ENCODE results near the gene CHRFAM7A.
"Not testable (repeated sequence)": the region's sequence is repeated elsewhere in the genome, so short reads cannot be mapped to it uniquely, and the experiment has no call there.

Gene CHRFAM7A

DNA sequence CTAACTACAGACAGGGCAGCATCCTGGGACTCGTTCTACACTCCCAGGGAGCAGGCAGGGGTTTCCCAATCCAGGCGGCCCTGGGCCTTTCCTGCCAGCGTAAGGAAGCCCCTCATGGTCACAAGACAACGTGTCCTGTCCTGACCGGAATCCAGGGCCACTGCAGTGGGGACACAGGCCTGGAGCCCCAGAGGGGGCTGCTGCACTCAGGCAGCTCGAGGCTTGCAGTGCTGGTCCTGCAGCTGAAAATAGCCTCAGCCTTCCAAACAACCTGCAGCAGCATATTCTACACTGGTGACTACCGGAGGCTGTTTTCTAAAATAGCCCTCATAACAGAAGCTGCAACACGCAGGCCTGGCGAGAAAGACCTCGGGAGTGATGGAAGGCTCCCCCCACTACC is 18.5 kb downstream of the CHRFAM7A start:
- not testable (repeated sequence) for H3K14ac ChIP-seq (ENCODE audit: low read length); H2BK5ac ChIP-seq (ENCODE audit: low read depth, low read length, poor library complexity); H3K27ac ChIP-seq (ENCODE audit: low read depth, low read length); H3K27me3 ChIP-seq (ENCODE audit: insufficient read depth, low read length); H3K9me3 ChIP-seq (ENCODE audit: insufficient read depth, low read depth, low read length); H4K12ac ChIP-seq (ENCODE audit: low read depth, low read length); H3K9ac ChIP-seq (ENCODE audit: low read length); H3K4ac ChIP-seq (ENCODE audit: low read depth, low read length); H3K36me3 ChIP-seq (ENCODE audit: control insufficient read depth in 1 of 2, insufficient read depth in 2 of 2, low read length in 2 of 2); H2AFZ ChIP-seq (ENCODE audit: insufficient read depth, low read length, poor library complexity); H2AK5ac ChIP-seq (ENCODE audit: low read length); H3K4me1 ChIP-seq (ENCODE audit: control insufficient read depth in 1 of 2, insufficient read depth in 2 of 2, low read length in 2 of 2); H3K4me3 ChIP-seq (ENCODE audit: low read depth, low read length); H4K8ac ChIP-seq (ENCODE audit: low read depth, low read length); H3K18ac ChIP-seq (ENCODE audit: low read length); DNase-seq; H3K23ac ChIP-seq (ENCODE audit: low read length); H2BK120ac ChIP-seq (ENCODE audit: insufficient read depth, low read length, poor library complexity); H2BK12ac ChIP-seq (ENCODE audit: low read length); H3K79me1 ChIP-seq (ENCODE audit: low read length); H3K79me2 ChIP-seq (ENCODE audit: control insufficient read depth, insufficient read depth, low read length, poor library complexity); H4K91ac ChIP-seq (ENCODE audit: low read depth, low read length); H3K4me2 ChIP-seq (ENCODE audit: low read length)
- WGBS (ENCODE audit: extremely low coverage, insufficient coverage, insufficient read length), result no CpG with 5 or more reads among the region's 10 CpGs

GRCh38 chr15:30368271-30368670 is 25.1 kb downstream of the CHRFAM7A start:
- H4K12ac ChIP-seq (ENCODE audit: low read depth, low read length); H3K27me3 ChIP-seq (ENCODE audit: insufficient read depth, low read length); H3K4me3 ChIP-seq (ENCODE audit: low read depth, low read length); H3K9me3 ChIP-seq (ENCODE audit: insufficient read depth, low read depth, low read length); H3K27ac ChIP-seq (ENCODE audit: low read depth, low read length); DNase-seq; H2BK5ac ChIP-seq (ENCODE audit: low read depth, low read length, poor library complexity); H3K9ac ChIP-seq (ENCODE audit: low read length); H3K18ac ChIP-seq (ENCODE audit: low read length); H3K4me1 ChIP-seq (ENCODE audit: control insufficient read depth in 1 of 2, insufficient read depth in 2 of 2, low read length in 2 of 2); H3K36me3 ChIP-seq (ENCODE audit: control insufficient read depth in 1 of 2, insufficient read depth in 2 of 2, low read length in 2 of 2); H3K23ac ChIP-seq (ENCODE audit: low read length); H3K14ac ChIP-seq (ENCODE audit: low read length); H4K8ac ChIP-seq (ENCODE audit: low read depth, low read length); H2AFZ ChIP-seq (ENCODE audit: insufficient read depth, low read length, poor library complexity); H2BK12ac ChIP-seq (ENCODE audit: low read length); H4K91ac ChIP-seq (ENCODE audit: low read depth, low read length); H2AK5ac ChIP-seq (ENCODE audit: low read length); H3K4ac ChIP-seq (ENCODE audit: low read depth, low read length); H3K79me1 ChIP-seq (ENCODE audit: low read length); H2BK120ac ChIP-seq (ENCODE audit: insufficient read depth, low read length, poor library complexity); H3K4me2 ChIP-seq (ENCODE audit: low read length); H3K79me2 ChIP-seq (ENCODE audit: control insufficient read depth, insufficient read depth, low read length, poor library complexity): not testable (repeated sequence)
- no CpG with 5 or more reads among the region's 3 CpGs for WGBS (ENCODE audit: extremely low coverage, insufficient coverage, insufficient read length)

GRCh38 chr15:30367246-30367645 is 26.1 kb downstream of the CHRFAM7A start:
- not testable (repeated sequence) for H3K27ac ChIP-seq (ENCODE audit: low read depth, low read length); H4K12ac ChIP-seq (ENCODE audit: low read depth, low read length); H3K9ac ChIP-seq (ENCODE audit: low read length); H3K4me3 ChIP-seq (ENCODE audit: low read depth, low read length); H3K79me2 ChIP-seq (ENCODE audit: control insufficient read depth, insufficient read depth, low read length, poor library complexity); H2AK5ac ChIP-seq (ENCODE audit: low read length); H4K91ac ChIP-seq (ENCODE audit: low read depth, low read length); H3K4ac ChIP-seq (ENCODE audit: low read depth, low read length); H3K9me3 ChIP-seq (ENCODE audit: insufficient read depth, low read depth, low read length); H2BK12ac ChIP-seq (ENCODE audit: low read length); H3K79me1 ChIP-seq (ENCODE audit: low read length); H3K18ac ChIP-seq (ENCODE audit: low read length); H3K4me1 ChIP-seq (ENCODE audit: control insufficient read depth in 1 of 2, insufficient read depth in 2 of 2, low read length in 2 of 2); H2BK120ac ChIP-seq (ENCODE audit: insufficient read depth, low read length, poor library complexity); H3K36me3 ChIP-seq (ENCODE audit: control insufficient read depth in 1 of 2, insufficient read depth in 2 of 2, low read length in 2 of 2); H3K23ac ChIP-seq (ENCODE audit: low read length); H4K8ac ChIP-seq (ENCODE audit: low read depth, low read length); H3K4me2 ChIP-seq (ENCODE audit: low read length); H3K14ac ChIP-seq (ENCODE audit: low read length); H2BK5ac ChIP-seq (ENCODE audit: low read depth, low read length, poor library complexity); H2AFZ ChIP-seq (ENCODE audit: insufficient read depth, low read length, poor library complexity); H3K27me3 ChIP-seq (ENCODE audit: insufficient read depth, low read length)
- DNase-seq, result peak in 1 of 2 donors; percentile 0
- no CpG with 5 or more reads among the region's 17 CpGs for WGBS (ENCODE audit: extremely low coverage, insufficient coverage, insufficient read length)

DNA sequence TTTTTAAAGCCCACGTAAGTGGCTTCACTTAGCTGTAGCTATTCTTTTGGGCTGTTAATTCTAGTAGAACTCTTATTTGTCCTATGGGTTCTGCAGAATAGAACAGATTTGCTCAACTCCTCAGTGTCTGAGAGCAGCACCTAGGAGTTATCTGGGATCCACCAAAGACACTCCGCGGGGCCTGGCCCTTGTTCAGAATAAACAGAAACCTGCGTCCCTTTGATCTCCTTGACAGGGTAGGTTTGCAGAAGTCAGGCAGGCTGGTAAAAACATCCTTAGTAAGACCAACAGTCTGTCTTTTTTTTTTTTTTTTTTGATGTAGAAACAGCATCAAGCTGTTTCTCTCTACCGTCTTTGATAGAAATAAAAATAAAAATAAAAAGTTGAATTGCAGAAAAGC is 31.9 kb downstream of the CHRFAM7A start:
- not testable (repeated sequence) for H3K79me2 ChIP-seq (ENCODE audit: control insufficient read depth, insufficient read depth, low read length, poor library complexity); H2BK5ac ChIP-seq (ENCODE audit: low read depth, low read length, poor library complexity); H3K9me3 ChIP-seq (ENCODE audit: insufficient read depth, low read depth, low read length); H4K12ac ChIP-seq (ENCODE audit: low read depth, low read length); H4K8ac ChIP-seq (ENCODE audit: low read depth, low read length); H3K79me1 ChIP-seq (ENCODE audit: low read length); H3K27ac ChIP-seq (ENCODE audit: low read depth, low read length); H2AFZ ChIP-seq (ENCODE audit: insufficient read depth, low read length, poor library complexity); H3K18ac ChIP-seq (ENCODE audit: low read length); H3K4me3 ChIP-seq (ENCODE audit: low read depth, low read length); H3K9ac ChIP-seq (ENCODE audit: low read length); DNase-seq; H3K4ac ChIP-seq (ENCODE audit: low read depth, low read length); H3K4me1 ChIP-seq (ENCODE audit: control insufficient read depth in 1 of 2, insufficient read depth in 2 of 2, low read length in 2 of 2); H3K36me3 ChIP-seq (ENCODE audit: control insufficient read depth in 1 of 2, insufficient read depth in 2 of 2, low read length in 2 of 2); H2AK5ac ChIP-seq (ENCODE audit: low read length); H2BK12ac ChIP-seq (ENCODE audit: low read length); H3K23ac ChIP-seq (ENCODE audit: low read length); H2BK120ac ChIP-seq (ENCODE audit: insufficient read depth, low read length, poor library complexity); H3K27me3 ChIP-seq (ENCODE audit: insufficient read depth, low read length); H4K91ac ChIP-seq (ENCODE audit: low read depth, low read length); H3K4me2 ChIP-seq (ENCODE audit: low read length); H3K14ac ChIP-seq (ENCODE audit: low read length)
- no CpG with 5 or more reads among the region's 5 CpGs for WGBS (ENCODE audit: extremely low coverage, insufficient coverage, insufficient read length)

Data from trophoblast cell (in vitro differentiated cells and primary cell).